Endothelial cell (in vitro differentiated cells): Measurements from ENCODE around the gene MED13L. TPM values are rescaled to one million over a fixed set of nuclear protein-coding genes. Genes with fewer than 3 reads are reported as not detected.

Experiments
- DNase-seq: peaks from one replicate; pipeline ENCODE4 v3.0.0; 2021; ENCODE audit warnings: low spot score
- H3K27ac Mint-ChIP-seq: one replicate; pipeline ENCODE4 v1.8.0; 2021; ENCODE audit warnings: mixed read lengths, inconsistent platforms; ENCODE audit not compliant: unreplicated experiment
- H3K27me3 Mint-ChIP-seq: one replicate; pipeline ENCODE4 v1.8.0; 2021; ENCODE audit warnings: mild to moderate bottlenecking, moderate library complexity, mixed read lengths, inconsistent platforms; ENCODE audit not compliant: unreplicated experiment
- H3K36me3 Mint-ChIP-seq: one replicate; pipeline ENCODE4 v1.8.0; 2021; ENCODE audit warnings: mild to moderate bottlenecking, low read depth, mixed read lengths, inconsistent platforms; ENCODE audit not compliant: unreplicated experiment
- H3K4me1 Mint-ChIP-seq: one replicate; pipeline ENCODE4 v1.8.0; 2021; ENCODE audit warnings: mild to moderate bottlenecking, mixed read lengths, inconsistent platforms; ENCODE audit not compliant: unreplicated experiment
- H3K4me3 Mint-ChIP-seq: one replicate; pipeline ENCODE4 v1.8.0; 2021; ENCODE audit warnings: mild to moderate bottlenecking, mixed read lengths, inconsistent platforms; ENCODE audit not compliant: unreplicated experiment
- H3K9me3 Mint-ChIP-seq: one replicate; pipeline ENCODE4 v1.8.0; 2021; ENCODE audit warnings: mixed read lengths, inconsistent platforms; ENCODE audit not compliant: unreplicated experiment
- total RNA-seq: library from RNA; stranded (reverse); fragmentation: NEBNext Ultra II Directional; extraction: Animal tissue kit (Norgen Biotek cat#: 25700); gene quantifications from one replicate; pipeline ENCODE4 v1.2.1, GENCODE V29; 2021; ENCODE audit not compliant: unreplicated experiment
- TF ChIP-seq, protein P1 (sequence below): fragments of 200-600 bp; sonication (generic); IDR thresholded peaks from one replicate; pipeline ENCODE4 v1.5.0; 2021; ENCODE audit warnings: antibody characterized with exemption; ENCODE audit not compliant: unreplicated experiment

Gene MED13L
- total RNA-seq, 1 donor from 2014 or later = 97.0 TPM

DNA sequence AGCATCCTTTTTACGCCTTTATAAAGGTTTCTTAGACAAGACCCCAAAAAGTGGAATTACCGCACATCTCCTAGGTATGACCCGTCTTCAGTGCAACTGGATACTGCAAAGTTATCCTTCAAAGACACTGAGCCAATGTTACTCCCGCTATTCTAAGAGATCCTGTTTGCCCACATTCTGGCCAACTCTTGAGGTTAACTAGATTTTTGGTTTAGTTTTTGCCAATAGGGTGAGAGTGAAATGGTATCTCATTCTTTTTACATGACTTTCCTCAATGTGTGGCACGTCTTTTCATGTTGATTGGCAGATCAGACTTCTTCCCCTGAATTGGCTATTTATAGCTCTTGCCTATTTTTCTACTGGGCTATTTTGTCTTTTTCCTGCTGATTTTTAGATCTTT is 347.2 kb downstream of the MED13L start:
- H3K36me3 Mint-ChIP-seq = no peaks in the 10 kb centered on the region
- no peak overlapping the region for H3K27ac Mint-ChIP-seq
- DNase-seq = no peak
- TF ChIP-seq, protein P1, sequence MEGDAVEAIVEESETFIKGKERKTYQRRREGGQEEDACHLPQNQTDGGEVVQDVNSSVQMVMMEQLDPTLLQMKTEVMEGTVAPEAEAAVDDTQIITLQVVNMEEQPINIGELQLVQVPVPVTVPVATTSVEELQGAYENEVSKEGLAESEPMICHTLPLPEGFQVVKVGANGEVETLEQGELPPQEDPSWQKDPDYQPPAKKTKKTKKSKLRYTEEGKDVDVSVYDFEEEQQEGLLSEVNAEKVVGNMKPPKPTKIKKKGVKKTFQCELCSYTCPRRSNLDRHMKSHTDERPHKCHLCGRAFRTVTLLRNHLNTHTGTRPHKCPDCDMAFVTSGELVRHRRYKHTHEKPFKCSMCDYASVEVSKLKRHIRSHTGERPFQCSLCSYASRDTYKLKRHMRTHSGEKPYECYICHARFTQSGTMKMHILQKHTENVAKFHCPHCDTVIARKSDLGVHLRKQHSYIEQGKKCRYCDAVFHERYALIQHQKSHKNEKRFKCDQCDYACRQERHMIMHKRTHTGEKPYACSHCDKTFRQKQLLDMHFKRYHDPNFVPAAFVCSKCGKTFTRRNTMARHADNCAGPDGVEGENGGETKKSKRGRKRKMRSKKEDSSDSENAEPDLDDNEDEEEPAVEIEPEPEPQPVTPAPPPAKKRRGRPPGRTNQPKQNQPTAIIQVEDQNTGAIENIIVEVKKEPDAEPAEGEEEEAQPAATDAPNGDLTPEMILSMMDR = no peak
- H3K9me3 Mint-ChIP-seq = no peaks in the 10 kb centered on the region
- H3K4me1 Mint-ChIP-seq = no peaks in the 10 kb centered on the region
- H3K27me3 Mint-ChIP-seq = peaks cover 2% of the 10 kb centered on the region
- H3K4me3 Mint-ChIP-seq = no peak overlapping the region

DNA sequence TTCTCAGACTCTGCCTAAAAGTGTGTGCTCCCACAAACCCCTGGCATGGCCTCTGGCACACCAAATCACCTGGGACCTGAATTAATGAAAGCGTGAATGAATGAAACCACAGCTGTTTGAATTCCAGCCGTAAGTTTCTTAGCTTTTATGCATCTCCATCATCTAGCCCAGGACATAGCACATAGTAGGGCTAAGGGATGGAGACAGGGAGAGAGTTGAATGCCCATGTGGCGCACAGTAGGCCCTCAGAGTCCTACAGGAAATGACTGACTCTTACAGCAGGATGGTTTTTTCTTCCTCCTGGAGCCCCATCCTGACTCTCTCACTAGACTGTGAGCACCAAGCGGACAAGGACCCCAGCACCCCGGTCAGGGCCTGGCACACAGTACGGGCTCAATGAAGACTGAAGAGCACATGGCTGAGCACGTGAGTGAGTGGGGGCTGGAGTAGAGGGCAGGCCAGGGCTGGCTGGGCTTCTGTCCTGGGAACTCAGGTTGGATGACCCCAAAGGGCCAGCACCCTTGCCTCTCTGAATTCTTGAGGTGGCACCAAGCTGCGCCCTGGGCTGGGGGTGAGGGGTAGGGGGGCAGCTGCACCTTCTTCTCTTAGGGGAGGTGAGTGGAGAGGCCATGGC is 351.3 kb downstream of the MED13L start:
- no peak overlapping the region for H3K27ac Mint-ChIP-seq
- no peak for DNase-seq
- H3K9me3 Mint-ChIP-seq = no peaks in the 10 kb centered on the region
- H3K4me3 Mint-ChIP-seq = no peak overlapping the region
- no peaks in the 10 kb centered on the region for H3K36me3 Mint-ChIP-seq
- H3K27me3 Mint-ChIP-seq = peaks cover 4% of the 10 kb centered on the region
- no peaks in the 10 kb centered on the region for H3K4me1 Mint-ChIP-seq
- TF ChIP-seq, protein P1 = no peak

DNA sequence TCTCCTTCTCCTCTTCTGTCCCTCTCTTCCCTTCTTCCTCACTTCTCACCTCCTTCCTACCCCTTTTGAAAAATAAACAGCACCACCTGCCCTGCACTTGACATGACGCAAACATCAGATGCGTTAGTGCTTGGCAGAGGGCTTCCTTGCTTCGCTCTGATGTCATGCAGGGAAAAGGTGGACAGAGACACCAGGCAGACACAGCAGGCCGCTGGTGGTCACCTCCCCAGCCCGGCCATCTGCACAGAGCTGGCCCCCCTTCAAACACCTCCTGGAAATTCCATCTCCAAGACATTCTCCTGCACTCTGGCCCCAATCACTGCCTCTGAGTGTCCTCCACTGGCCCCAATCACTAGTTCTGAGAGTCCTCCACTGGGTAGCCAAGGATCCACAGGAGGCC is 353.6 kb downstream of the MED13L start:
- no peak overlapping the region for H3K4me3 Mint-ChIP-seq
- H3K27me3 Mint-ChIP-seq = peaks cover 4% of the 10 kb centered on the region
- no peak overlapping the region for H3K27ac Mint-ChIP-seq

DNA sequence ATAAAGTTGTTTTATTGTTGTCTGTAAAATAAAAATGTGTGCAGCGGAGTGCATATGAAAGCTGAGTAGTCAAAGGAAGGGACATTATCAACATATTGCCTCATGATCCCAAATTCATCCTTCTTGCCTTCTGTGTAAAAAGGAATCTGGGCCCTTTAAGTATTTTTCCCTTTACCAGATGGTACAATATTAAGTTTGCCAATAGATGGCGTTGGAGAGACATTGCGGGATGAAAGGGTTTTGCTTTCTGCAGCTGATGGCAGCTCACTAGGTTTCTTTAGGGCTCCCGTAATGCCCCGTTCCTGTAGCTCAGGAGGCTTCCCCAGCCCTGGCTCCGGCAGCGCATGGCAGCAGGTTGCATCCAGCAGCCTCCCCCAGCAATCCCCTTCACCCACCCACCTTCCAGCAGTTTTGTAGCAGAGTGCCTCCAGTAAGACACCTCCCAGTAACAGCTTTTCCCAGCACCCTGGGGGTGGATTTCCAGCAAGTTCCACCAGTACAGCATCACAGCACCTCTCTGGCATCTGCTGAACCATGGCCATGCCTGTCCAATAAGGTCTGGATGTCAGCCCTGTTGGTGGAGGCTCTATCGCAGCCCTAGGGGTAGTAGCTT is 354.4 kb downstream of the MED13L start:
- H3K9me3 Mint-ChIP-seq = no peaks in the 10 kb centered on the region
- H3K4me3 Mint-ChIP-seq = no peak overlapping the region
- no peaks in the 10 kb centered on the region for H3K36me3 Mint-ChIP-seq

More for the DNA sequence above, 353.6 kb downstream of the MED13L start:
- Mint-ChIP-seq H3K36me3 (no peaks in the 10 kb centered on the region), H3K4me1 (no peaks in the 10 kb centered on the region), H3K9me3 (no peaks in the 10 kb centered on the region)
- no peak for DNase-seq
- TF ChIP-seq, protein P1 = no peak

More for the DNA sequence above, 354.4 kb downstream of the MED13L start:
- Mint-ChIP-seq H3K27ac (no peak overlapping the region), H3K4me1 (no peaks in the 10 kb centered on the region), H3K27me3 (peaks cover 4% of the 10 kb centered on the region)
- DNase-seq = no peak
- TF ChIP-seq, protein P1 = peak; percentile 44
